Activated CD8-positive, alpha-beta memory T cell treated with anti-CD3 and anti-CD28 coated beads, Interleukin-2, amount 50 U/mL, for 24 hours (primary cell): Measurements from ENCODE around the gene CASK.
"Not testable (repeated sequence)": the region's sequence is repeated elsewhere in the genome, so short reads cannot be mapped to it uniquely, and the experiment has no call there.

Experiments
- DNase-seq: peaks from one replicate; pipeline ENCODE4 v3.0.0-alpha.2; 2020; ENCODE audit errors: extremely low read depth

The CASK gene

GRCh38 chrX:41693024-41693423 is 230.3 kb downstream of the CASK start:
- DNase-seq, result no peak

- DNase-seq, result no peak
Observed at GRCh38 chrX:41692162-41692749, 231.1 kb downstream of the CASK start.

GRCh38 chrX:41689711-41690110 is 233.6 kb downstream of the CASK start:
- no peak for DNase-seq

- no peak for DNase-seq
Observed at GRCh38 chrX:41688835-41689234, 234.5 kb downstream of the CASK start, which contains the start of gene GPR34. TSS of gene GPR34 (plus strand) at chrX:41688973. CDS start at chrX:41695634, 6,661 bp downstream.

DNA sequence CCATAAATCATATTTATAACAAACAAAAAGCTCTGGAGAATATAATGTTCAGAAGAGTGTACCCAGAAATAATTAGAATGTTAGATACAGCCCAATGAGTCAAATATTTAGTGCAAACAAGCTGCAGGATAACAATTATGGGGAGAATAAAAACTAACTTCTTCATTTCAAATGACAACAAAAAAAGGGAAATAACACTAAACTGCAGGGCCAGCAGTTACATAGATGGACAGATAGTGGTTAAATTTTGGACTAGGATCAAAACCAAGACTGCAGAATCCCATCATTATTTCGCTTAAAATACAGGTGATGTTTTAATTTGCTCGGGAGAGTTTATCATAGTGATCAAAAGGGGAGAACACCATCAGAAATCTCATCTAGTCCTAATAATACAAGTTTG is 235.2 kb downstream of the CASK start:
- DNase-seq, result no peak

DNA sequence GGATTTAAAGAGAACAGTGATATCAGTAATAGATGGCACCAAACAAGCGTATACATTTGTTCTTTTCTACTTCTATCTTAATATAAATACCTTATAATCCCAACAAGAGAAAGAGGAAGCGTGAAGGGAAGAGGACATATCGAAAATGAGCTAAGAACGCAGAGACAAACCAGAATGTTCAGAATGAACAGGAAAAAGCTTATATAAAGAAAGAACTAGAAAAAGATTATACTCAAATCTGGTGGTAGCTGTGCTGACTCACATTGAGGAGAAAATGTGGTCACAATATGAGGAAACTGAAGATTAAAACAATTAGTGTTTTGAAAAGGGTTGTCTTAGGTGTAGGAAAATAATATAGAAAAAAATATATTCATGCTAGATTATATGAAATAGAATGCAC is 236.6 kb downstream of the CASK start:
- DNase-seq, result no peak

- DNase-seq, result no peak
Observed at GRCh38 chrX:41684940-41685339, 238.4 kb downstream of the CASK start.

- DNase-seq, result no peak
Observed at GRCh38 chrX:41684138-41684537, 239.2 kb downstream of the CASK start.

- DNase-seq, result no peak
Observed at GRCh38 chrX:41677183-41678060, 245.9 kb downstream of the CASK start.

GRCh38 chrX:41676361-41676760 is 247.0 kb downstream of the CASK start:
- DNase-seq, result not testable (repeated sequence)

DNA sequence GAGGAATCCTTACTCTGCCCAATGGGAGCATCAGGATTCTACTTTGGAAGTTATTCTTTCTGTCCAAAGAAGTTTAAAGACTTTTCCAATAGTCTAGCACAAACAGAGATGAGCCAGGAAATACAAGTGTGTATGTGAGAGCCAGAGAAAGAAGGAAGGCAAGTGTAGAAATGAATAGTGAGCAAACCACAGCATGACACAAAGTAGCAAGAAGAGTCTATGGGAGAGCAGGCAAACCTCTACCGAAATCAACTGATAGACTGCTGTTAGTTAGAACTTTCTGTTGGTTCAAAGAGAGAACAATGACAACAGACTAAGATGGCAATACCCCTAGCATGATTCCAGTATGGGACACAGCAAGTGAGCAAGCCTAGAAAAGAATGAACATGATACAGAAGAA is 250.7 kb downstream of the CASK start:
- DNase-seq, result no peak

DNA sequence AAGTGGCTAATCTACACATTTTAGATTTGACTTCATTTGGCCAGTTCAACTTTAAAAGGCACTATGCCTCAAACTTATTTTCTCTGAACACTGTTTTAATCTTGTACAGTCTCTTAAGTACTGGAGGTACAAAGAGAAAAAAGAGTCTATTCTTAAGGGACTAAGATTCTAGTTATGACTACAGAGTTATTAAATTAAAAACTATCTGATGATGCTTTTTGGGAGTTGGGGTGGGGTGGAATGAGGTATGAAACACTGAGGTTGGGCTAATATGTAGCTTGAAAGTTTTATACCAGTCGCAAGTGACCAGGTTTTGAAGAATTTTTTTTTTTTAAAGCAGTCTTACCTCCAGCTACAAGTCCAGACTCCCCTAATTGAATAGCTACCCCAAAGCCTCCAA is 252.3 kb downstream of the CASK start:
- DNase-seq, result no peak

DNA sequence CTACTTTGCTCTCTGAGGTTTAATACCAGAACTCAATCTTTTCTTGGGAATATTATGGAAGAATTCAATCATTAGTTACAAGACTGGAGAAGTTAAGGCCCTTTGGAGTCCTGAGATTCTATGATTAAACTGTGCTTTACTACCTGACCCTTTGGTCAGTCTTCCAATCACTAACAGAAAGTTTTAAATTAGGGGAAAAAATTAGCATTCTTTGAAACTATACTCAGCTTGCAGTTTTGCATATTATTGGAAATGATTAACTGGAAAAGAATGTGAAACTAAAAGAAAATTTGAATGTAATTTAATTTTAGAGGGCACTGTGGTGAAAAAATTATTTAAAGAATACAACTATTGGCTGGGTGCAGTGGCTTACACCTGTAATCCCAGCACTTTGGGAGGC is 253.2 kb downstream of the CASK start:
- DNase-seq, result no peak

- no peak for DNase-seq
Observed at GRCh38 chrX:41667631-41668030, 255.7 kb downstream of the CASK start.

- no peak for DNase-seq
Observed at GRCh38 chrX:41666251-41666650, 257.1 kb downstream of the CASK start.

DNA sequence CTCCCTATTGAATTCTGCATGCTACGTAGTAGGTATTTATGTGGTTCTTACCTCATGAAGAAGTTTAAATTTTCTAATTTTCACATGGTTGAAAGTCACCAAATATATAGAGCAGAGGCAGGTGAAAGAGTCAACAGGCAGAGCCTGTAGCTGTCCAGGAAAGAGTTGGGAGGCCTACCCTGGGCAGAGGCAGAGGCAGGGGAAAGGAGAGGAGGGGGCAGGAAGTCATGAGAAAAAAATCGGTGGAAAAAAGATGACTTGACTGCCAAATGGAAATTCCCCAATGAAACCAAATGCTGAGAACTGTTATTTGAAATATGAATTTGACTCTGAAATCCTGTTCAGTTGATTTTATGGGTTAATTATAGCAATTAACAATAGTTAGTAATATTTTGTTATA is 257.7 kb downstream of the CASK start:
- no peak for DNase-seq

- no peak for DNase-seq
Observed at GRCh38 chrX:41664908-41665307, 258.4 kb downstream of the CASK start.

GRCh38 chrX:41664375-41664901 is 258.9 kb downstream of the CASK start:
- no peak for DNase-seq

DNA sequence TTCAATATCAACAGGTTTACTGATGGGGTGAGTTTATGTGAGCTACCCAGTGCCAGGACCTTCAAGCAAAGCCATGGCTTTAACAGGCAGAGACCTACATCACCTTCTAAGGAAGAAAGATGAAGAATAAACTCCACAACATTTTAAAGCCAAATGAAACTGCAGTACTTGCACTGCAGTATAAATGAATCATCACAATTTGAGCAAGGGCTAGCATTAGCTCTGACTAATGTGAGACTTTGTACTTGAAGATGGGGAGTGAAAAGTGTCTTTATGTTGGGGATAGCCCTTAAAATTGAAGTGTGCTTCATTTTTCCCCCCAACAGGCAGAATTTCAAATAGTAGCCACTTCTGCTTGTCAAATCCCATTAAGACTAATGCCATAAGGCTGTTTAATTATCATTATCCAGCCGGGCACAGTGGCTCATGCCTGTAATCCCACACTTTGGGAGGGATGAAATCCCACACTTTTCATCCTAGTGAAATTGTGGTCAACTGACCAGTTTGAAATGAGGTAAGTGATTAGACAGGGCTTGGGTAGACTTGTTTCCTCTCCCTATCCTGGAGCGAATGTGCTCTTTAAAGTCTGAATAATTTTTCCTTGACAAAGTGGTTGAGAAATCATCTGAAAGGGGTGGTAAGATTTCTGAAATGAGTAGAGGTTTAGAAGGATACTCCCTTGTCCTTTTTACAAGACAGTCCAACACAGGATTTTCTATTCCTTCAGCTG is 261.8 kb downstream of the CASK start:
- no peak for DNase-seq

DNA sequence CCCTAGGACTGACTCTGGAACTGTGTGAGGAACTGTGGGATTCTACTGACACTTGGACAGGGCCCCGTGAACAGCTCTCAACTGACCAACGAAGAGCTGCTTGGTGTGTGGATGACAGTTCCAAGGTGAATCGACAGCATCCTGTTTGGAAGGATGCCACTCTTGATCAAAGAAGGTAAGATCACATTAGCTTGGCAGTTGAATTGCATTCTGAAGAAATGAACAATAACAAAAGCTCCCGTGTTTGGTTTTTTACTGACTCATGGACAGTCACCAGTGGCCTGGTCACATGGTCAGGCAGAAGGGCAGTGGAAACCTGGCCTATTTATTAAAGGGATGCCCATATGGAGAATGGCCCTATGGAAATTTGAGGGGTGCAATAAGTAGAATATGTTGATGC is 267.7 kb downstream of the CASK start:
- no peak for DNase-seq

- DNase-seq, result no peak
Observed at GRCh38 chrX:41655101-41655500, 268.3 kb downstream of the CASK start.

DNA sequence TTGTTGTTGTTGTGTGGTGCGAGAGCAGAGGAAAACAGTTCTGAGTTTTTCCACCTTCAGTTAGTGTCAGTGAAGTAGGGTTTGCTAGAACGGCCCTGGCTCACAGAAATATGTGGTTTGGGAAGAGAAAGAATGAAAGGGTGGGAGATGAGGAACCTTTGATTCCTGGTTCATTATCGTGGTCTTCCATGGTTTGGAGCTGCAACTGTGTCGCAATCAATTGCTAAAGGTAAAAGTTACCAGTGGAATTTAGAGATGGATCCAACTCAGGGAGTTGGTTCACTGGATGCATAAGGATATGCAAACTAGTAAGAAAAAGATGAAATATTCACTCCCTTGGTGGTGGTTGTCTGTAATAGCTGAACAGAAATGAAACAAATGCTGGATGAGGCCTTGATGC is 270.2 kb downstream of the CASK start:
- DNase-seq, result no peak
